HuH-7.5 (cell line): ENCODE measurements around the gene SOX2.

Experiments used
- DNase-seq: peaks from one replicate; pipeline ENCODE4 v3.0.0; 2011; ENCODE audit warnings: low spot score

Gene SOX2

GRCh38 chr3:181704421-181705085 is 7.2 kb upstream of the SOX2 start:
- no peak for DNase-seq

- no peak for DNase-seq
Measured at GRCh38 chr3:181705086-181705480, 6.6 kb upstream of the SOX2 start.

GRCh38 chr3:181707980-181708379 is 3.7 kb upstream of the SOX2 start:
- DNase-seq: no peak

DNA sequence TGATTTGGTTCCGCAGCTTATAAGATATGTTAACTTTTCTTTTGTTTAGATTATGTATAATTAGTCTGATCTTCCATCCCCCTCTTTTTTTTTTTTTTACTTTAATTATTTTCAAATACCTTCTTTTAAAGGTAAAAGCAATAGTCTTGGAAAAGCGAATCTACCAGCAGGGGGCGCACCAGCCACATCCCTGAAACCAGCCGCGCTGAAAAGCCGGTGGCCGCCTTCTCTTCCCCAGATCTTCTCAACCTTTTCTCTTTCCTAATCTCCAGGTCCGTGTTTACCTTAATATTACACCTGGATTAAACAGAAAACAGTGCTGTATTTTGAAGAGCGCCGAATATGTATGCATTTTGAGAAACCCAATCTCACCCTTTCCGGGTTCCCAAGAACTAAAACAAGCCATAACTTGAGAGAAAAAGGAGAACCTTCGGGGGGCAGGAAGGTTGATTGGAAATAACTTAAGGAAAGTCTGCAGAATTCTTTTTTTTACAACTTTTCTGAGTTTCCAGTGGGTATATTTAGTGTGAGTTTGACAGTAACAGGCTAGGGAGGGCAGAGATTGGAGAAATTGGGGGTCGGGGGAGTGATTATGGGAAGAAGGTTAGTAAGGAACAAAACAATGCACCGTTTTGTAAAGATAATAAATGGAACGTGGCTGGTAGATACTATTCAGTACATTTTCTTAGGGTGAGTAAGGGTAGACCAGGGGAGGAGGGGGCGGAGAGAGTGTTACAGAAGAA is 2.0 kb upstream of the SOX2 start:
- DNase-seq: peak; percentile 65

GRCh38 chr3:181710345-181711291 is 1.1 kb upstream of the SOX2 start:
- no peak for DNase-seq

- DNase-seq: no peak
Measured at GRCh38 chr3:181712226-181712552, 464 bp downstream of the SOX2 start.

GRCh38 chr3:181712553-181713279 is 991 bp downstream of the SOX2 start:
- DNase-seq: no peak

GRCh38 chr3:181713280-181713647 is 1.5 kb downstream of the SOX2 start:
- DNase-seq: no peak

DNA sequence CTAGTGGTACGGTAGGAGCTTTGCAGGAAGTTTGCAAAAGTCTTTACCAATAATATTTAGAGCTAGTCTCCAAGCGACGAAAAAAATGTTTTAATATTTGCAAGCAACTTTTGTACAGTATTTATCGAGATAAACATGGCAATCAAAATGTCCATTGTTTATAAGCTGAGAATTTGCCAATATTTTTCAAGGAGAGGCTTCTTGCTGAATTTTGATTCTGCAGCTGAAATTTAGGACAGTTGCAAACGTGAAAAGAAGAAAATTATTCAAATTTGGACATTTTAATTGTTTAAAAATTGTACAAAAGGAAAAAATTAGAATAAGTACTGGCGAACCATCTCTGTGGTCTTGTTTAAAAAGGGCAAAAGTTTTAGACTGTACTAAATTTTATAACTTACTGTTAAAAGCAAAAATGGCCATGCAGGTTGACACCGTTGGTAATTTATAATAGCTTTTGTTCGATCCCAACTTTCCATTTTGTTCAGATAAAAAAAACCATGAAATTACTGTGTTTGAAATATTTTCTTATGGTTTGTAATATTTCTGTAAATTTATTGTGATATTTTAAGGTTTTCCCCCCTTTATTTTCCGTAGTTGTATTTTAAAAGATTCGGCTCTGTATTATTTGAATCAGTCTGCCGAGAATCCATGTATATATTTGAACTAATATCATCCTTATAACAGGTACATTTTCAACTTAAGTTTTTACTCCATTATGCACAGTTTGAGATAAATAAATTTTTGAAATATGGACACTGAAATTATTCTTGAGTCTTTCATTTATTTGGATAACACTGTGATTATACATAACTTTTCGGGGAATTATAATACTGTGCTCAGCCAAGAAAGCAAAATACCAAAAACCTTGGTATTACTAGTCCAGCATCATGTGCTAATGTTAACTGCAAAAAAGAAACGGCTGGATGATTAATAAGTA is 2.2 kb downstream of the SOX2 start:
- no peak for DNase-seq

DNA sequence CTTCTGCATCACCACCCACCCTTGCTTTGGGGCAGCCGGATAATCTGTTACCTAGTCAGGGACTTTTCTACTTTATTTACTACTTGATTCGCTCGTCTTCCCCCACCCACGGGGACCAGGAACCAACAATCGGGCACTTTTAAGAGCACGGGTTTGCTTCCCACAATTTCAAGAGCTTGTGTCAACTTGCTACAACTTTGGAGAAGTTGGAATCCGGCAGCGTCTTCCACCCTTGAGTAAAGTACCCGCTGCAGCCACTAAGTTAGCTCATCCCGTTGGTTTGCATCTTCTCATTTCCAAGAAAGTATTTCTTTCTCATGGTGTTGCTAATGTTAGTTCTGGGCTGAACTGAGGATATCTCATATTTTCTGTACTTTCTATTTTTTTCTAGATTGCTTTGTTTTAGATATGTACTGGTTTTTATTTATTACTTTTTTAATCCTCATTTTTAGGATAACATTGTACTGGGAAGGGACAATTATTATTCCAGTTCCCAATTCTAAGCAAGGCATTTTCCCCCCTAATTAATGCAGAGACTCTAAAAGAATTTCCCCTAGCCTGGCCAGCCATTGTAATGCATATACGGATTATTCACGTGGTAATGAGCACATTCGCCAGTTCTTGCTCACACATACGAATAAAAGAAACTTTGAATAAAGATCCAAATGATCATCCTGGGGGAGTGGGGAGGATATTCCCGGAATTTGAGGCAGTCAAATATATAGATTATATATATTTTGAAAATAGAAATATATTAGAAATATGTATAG is 4.0 kb downstream of the SOX2 start:
- no peak for DNase-seq

DNA sequence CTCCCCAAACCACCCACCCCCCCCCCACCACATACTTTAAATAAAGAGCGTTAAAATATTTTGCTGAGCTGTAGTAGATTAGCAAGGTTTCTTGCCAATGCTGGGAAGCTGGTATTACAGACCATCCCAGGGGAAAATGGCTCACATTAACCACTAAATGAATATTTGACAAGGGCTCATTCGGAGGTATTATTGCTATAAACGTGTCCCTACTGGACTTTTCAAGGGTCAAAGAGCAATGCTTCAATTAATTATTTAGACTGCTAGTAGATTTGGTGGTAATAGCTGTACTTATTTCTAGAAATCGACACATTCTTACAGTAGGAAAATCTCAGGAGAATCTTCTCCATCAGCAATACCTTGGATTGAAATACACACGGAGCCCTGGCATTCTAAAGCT is 5.2 kb downstream of the SOX2 start:
- DNase-seq: no peak

DNA sequence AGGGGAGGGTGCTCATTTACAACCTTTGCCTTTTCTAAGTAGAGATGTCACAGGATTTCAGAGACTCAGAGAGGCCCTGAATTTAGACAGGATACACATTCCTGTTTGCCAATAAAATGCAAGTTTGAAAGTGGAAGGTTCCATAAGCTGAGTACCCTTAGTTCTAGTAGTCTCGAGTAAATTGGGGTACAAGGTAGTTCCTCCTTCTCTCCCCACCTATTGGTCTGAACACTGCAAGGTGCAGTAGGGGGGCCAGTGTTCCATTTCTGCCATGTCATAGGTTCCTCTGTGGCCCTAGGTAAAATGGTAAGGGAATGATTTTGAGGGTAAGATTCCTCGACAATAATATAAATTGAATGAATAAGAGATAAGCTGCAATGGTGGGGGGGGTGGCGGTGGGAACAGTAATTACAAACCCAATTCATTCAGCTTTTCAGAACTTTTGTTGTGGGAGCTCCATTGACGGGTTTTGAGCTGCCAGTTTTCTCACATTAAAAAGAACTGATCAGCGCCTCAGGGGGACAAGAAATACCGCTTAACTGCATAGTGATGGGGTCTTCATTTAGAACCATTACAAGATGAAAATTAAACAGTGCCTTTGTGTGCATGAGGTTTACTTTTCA is 5.9 kb downstream of the SOX2 start:
- no peak for DNase-seq

DNA sequence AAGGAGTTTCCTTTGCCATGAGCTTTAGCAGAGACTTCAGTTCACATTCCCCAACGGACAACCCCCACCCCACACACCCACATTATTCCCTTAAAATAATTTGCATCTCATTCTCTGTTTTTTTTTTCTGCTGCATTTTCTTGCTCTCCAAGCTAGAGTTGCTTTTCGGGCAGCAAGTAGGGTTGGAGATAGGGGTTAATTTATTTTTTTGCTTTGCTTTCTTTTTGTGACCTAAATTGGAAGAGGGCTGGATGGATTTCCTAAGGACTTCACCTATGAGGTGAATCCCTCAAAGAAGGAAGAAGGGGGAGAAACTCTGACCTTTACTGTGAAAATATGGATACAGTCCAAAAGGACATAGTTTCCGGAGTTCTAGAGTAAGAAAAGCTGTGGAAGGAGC is 6.6 kb downstream of the SOX2 start:
- no peak for DNase-seq

GRCh38 chr3:181718987-181719911 is 7.5 kb downstream of the SOX2 start:
- DNase-seq: no peak

DNA sequence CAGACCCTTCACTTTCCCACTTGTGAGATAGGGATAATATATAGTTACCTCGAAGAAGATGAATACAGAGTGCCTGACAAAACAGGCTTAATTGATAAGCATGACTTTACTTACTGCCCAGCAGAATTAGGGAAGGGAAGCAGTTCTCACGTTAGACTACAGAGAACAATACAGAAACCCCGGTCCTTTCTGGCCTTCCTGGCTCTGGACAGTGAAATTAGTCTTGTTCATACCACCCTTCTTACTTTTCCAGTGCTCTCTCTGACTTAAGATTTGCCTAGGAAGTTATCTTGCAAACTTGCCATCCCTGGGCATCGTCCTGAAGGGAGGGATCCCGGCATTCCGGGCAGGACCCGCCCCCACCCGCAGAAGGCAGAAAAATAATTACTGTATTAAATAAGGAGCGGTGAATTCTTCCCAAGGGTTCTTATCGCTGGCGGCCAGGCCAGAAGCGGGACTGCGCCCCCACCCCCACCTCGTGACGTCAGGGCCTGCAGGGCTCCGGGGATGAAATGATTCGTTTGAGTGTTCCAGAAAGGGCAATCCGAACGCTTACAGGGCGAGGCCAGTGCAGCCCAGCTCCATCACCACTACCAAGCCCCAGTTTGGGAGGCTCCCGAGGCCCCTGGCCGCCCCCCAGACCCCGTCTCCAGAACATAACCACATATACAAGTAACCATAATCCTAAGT is 8.4 kb downstream of the SOX2 start:
- DNase-seq: no peak

DNA sequence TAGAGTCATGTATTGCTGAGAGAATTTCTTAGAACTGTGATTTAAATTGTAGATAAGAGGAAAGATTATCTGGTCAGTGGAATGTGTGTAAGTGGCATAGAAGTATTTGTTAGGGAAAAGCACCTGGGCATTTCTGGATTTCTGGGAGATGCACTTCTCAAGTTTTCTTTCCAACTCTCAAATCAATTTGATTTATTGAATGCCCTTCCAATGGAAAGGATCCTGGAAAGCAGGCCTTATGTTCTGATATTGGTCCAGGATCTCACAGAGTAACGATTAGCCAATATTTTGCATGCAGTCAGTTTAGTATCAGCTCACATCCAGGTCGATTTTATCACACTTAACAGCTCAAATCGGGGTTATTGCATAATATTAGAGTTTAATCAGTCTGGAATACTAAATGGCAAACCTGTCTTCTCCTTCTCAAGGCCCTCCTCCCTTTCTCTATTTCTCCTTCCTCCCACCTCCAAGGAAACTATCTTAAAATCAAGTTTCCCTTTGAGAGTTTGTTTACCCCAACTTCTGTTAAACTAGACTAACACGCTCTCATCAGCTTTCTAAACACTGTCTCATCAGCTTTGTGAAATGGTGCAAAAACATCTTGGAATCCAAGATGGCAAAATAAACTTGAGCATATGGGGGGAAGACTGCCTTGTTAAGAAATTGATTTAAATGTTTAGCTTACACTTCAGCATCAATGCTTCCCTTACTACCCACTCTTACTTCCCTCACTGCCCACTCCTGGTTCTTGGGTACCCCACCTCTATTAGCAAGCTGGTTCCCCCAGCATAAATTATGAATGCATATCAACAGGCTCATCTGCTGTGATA is 9.5 kb downstream of the SOX2 start:
- no peak for DNase-seq

- no peak for DNase-seq
Measured at GRCh38 chr3:181722156-181722555, 10.4 kb downstream of the SOX2 start.
